SU-DHL-6 (cell line): ENCODE results near the gene CNOT11.

Source experiments
- EZH2phosphoT487 ChIP-seq: fragments of 200-600 bp; sonication (generic), shearing (Covaris generic); conservative IDR thresholded peaks from 2 replicates; pipeline ENCODE4 v1.6.1; 2018; ENCODE audit warnings: mild to moderate bottlenecking, antibody characterized with exemption, low read length, moderate library complexity, mixed read lengths
- TF ChIP-seq, protein P1 (sequence below): fragments of 200-600 bp; sonication (generic); IDR thresholded peaks from one replicate; pipeline ENCODE4 v1.5.1; 2017; ENCODE audit warnings: antibody characterized with exemption, mild to moderate bottlenecking, low read length, moderate library complexity; ENCODE audit not compliant: insufficient read depth, poor library complexity, severe bottlenecking

DNA sequence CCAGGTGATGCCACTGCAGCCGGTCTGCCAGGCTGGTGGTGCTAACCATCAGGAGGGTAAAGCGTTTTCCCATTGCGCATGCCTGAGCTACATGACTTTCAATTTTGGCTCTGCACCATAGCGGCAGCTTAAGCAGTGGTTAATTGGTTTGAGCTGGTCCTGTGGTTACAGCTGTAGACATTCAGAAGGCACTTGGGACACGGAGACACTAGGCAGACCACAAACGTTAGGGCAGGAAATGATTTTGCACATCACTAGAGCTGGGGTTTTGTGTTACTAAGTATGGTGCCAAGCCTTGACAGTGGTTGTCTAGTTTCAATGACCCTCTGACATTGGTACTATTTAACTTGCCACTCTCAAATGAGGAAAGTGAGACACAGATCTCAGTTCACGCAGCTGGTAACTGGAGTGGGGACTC, 28.9 kb upstream of the CNOT11 start:
- TF ChIP-seq, protein P1, sequence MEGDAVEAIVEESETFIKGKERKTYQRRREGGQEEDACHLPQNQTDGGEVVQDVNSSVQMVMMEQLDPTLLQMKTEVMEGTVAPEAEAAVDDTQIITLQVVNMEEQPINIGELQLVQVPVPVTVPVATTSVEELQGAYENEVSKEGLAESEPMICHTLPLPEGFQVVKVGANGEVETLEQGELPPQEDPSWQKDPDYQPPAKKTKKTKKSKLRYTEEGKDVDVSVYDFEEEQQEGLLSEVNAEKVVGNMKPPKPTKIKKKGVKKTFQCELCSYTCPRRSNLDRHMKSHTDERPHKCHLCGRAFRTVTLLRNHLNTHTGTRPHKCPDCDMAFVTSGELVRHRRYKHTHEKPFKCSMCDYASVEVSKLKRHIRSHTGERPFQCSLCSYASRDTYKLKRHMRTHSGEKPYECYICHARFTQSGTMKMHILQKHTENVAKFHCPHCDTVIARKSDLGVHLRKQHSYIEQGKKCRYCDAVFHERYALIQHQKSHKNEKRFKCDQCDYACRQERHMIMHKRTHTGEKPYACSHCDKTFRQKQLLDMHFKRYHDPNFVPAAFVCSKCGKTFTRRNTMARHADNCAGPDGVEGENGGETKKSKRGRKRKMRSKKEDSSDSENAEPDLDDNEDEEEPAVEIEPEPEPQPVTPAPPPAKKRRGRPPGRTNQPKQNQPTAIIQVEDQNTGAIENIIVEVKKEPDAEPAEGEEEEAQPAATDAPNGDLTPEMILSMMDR: no peak
- TF ChIP-seq EZH2phosphoT487: no peak
